H1 (cell line): ENCODE measurements around the gene AGPAT2. TPM values are rescaled to one million over a fixed set of nuclear protein-coding genes. Genes with fewer than 3 reads are reported as not detected.

Experiments
- BACH1 ChIP-seq: IDR thresholded peaks from 2 replicates; pipeline ENCODE4 v1.6.1; 2012; ENCODE audit warnings: low read length, improper control_type of control experiment
- CTCF ChIP-seq, 3 experiments: IDR thresholded peaks; 1 replicate in 2 of 3; 2 replicates in 1 of 3; pipeline versions ENCODE4 v1.5.1 to v1.6.1; 2011; ENCODE audit warnings: low read length in 3 of 3, mild to moderate bottlenecking in 3 of 3, inconsistent platforms in 2 of 3, low read depth in 1 of 3, moderate library complexity in 1 of 3; ENCODE audit not compliant: insufficient read depth in 1 of 3; ENCODE audit errors: control extremely low read depth in 1 of 3
- KDM5A ChIP-seq: fragments of 200-600 bp; IDR thresholded peaks from 2 replicates; pipeline ENCODE4 v1.7.1; 2012; ENCODE audit warnings: mild to moderate bottlenecking, low read length, inconsistent platforms, mixed read lengths
- MAFK ChIP-seq: IDR thresholded peaks from 2 replicates; pipeline ENCODE4 v1.6.1; 2012; ENCODE audit warnings: low read depth, mild to moderate bottlenecking, improper control_type of control experiment, low read length
- POU5F1 ChIP-seq: IDR thresholded peaks from 2 replicates; pipeline ENCODE4 v1.6.1; 2011; ENCODE audit warnings: low read depth, mild to moderate bottlenecking, low read length, moderate library complexity
- polyA plus RNA-seq, 7 experiments: library from polyadenylated mRNA; depleted of rRNA in 3 of 7; stranded (reverse) in 5 of 7; unstranded in 2 of 7; fragments of >200 nt in 5 of 7; fragments of 200-250 nt in 2 of 7; gene quantifications; 1 replicate in 5 of 7; 2 replicates in 1 of 7; 4 replicates in 1 of 7; pipeline versions ENCODE4 v1.2.1 to v1.2.3, GENCODE V29; 2011 to 2013; ENCODE audit warnings: missing spikeins in 2 of 7, mixed read lengths in 2 of 7
- total RNA-seq: library from RNA; stranded (reverse); fragmentation: NEBNext Ultra II Directional; extraction: Animal tissue kit (Norgen Biotek cat#: 25700); gene quantifications from 2 replicates; pipeline ENCODE4 v1.2.1, GENCODE V29; 2021

The AGPAT2 gene
- total and polyA plus RNA-seq, 2 of the 8 experiments (the other 6 are each of a cell fraction or from before 2014, with no cell fraction given), result 31.6 to 37.6 TPM

- TF ChIP-seq CTCF (IDR thresholded peaks at IDR 0.05; ENCODE audit: control extremely low read depth in 1 of 3, insufficient read depth in 1 of 3, low read depth in 1 of 3, low read length in 3 of 3) (no peak), BACH1 (no peak), KDM5A (no peak), POU5F1 (no peak), MAFK (no peak)
Measured at GRCh38 chr9:136650021-136650420, 37.2 kb downstream of the AGPAT2 start (continued).
